ENCODE results near the gene NUCKS1.
A peak's percentile ranks its signal among the peaks of the same experiment; 100 is the strongest.

The NUCKS1 gene

GRCh38 chr1:205783904-205784303 lies 33.9 kb upstream of the NUCKS1 start:
- Histone ChIP-seq H3K27ac (ENCODE audit: low read length) (no peak overlapping the region), H3K27me3 (ENCODE audit: low read depth, low read length) (no peaks in the 10 kb centered on the region)

GRCh38 chr1:205783433-205783795 lies 33.4 kb upstream of the NUCKS1 start:
- Histone ChIP-seq H3K36me3 (ENCODE audit: control insufficient read depth in 1 of 2, insufficient read depth in 2 of 2, low read length in 2 of 2) (no peaks in the 10 kb centered on the region), H3K9me3 (ENCODE audit: control insufficient read depth in 1 of 2, low read length in 2 of 2) (no peaks in the 10 kb centered on the region), H3K27me3 (ENCODE audit: low read depth, low read length) (no peaks in the 10 kb centered on the region), H3K27ac (ENCODE audit: low read length) (no peak overlapping the region), H3K4me3 (ENCODE audit: low read depth in 1 of 2, low read length in 2 of 2) (no peak overlapping the region), H3K4me1 (ENCODE audit: control insufficient read depth in 1 of 2, insufficient read depth in 2 of 2, low read length in 2 of 2) (no peaks in the 10 kb centered on the region)

More at GRCh38 chr1:205783904-205784303, 33.9 kb upstream of the NUCKS1 start:
- no peak overlapping the region for H3K4me3 ChIP-seq (ENCODE audit: low read depth in 1 of 2, low read length in 2 of 2)
- H3K36me3 ChIP-seq (ENCODE audit: control insufficient read depth in 1 of 2, insufficient read depth in 2 of 2, low read length in 2 of 2) = no peaks in the 10 kb centered on the region
- H3K4me1 ChIP-seq (ENCODE audit: control insufficient read depth in 1 of 2, insufficient read depth in 2 of 2, low read length in 2 of 2) = no peaks in the 10 kb centered on the region
- H3K9me3 ChIP-seq (ENCODE audit: control insufficient read depth in 1 of 2, low read length in 2 of 2) = no peaks in the 10 kb centered on the region

GRCh38 chr1:205782627-205783432 lies 32.8 kb upstream of the NUCKS1 start:
- no peak overlapping the region for H3K4me3 ChIP-seq (ENCODE audit: low read depth in 1 of 2, low read length in 2 of 2)
- no peaks in the 10 kb centered on the region for H3K36me3 ChIP-seq (ENCODE audit: control insufficient read depth in 1 of 2, insufficient read depth in 2 of 2, low read length in 2 of 2)
- H3K27ac ChIP-seq (ENCODE audit: low read length) = no peak overlapping the region
- no peaks in the 10 kb centered on the region for H3K27me3 ChIP-seq (ENCODE audit: low read depth, low read length)
- H3K9me3 ChIP-seq (ENCODE audit: control insufficient read depth in 1 of 2, low read length in 2 of 2) = no peaks in the 10 kb centered on the region
- no peaks in the 10 kb centered on the region for H3K4me1 ChIP-seq (ENCODE audit: control insufficient read depth in 1 of 2, insufficient read depth in 2 of 2, low read length in 2 of 2)

- H3K4me3 ChIP-seq (ENCODE audit: low read depth in 1 of 2, low read length in 2 of 2) = no peak overlapping the region
- no peaks in the 10 kb centered on the region for H3K9me3 ChIP-seq (ENCODE audit: control insufficient read depth in 1 of 2, low read length in 2 of 2)
- H3K4me1 ChIP-seq (ENCODE audit: control insufficient read depth in 1 of 2, insufficient read depth in 2 of 2, low read length in 2 of 2) = peaks cover 0 to 5% of the 10 kb centered on the region in 2 donors
- H3K36me3 ChIP-seq (ENCODE audit: control insufficient read depth in 1 of 2, insufficient read depth in 2 of 2, low read length in 2 of 2) = no peaks in the 10 kb centered on the region
- no peak overlapping the region for H3K27ac ChIP-seq (ENCODE audit: low read length)
- no peaks in the 10 kb centered on the region for H3K27me3 ChIP-seq (ENCODE audit: low read depth, low read length)
Measured at GRCh38 chr1:205780335-205780734, 30.4 kb upstream of the NUCKS1 start.

- no peaks in the 10 kb centered on the region for H3K36me3 ChIP-seq (ENCODE audit: control insufficient read depth in 1 of 2, insufficient read depth in 2 of 2, low read length in 2 of 2)
- no peaks in the 10 kb centered on the region for H3K9me3 ChIP-seq (ENCODE audit: control insufficient read depth in 1 of 2, low read length in 2 of 2)
- H3K4me1 ChIP-seq (ENCODE audit: control insufficient read depth in 1 of 2, insufficient read depth in 2 of 2, low read length in 2 of 2) = peaks cover 4 to 5% of the 10 kb centered on the region in 2 donors
- H3K4me3 ChIP-seq (ENCODE audit: low read depth in 1 of 2, low read length in 2 of 2) = no peak overlapping the region
- H3K27ac ChIP-seq (ENCODE audit: low read length) = no peak overlapping the region
- H3K27me3 ChIP-seq (ENCODE audit: low read depth, low read length) = no peaks in the 10 kb centered on the region
Measured at GRCh38 chr1:205777994-205778393, 28.0 kb upstream of the NUCKS1 start.

- Histone ChIP-seq H3K27ac (ENCODE audit: low read length) (peak overlapping the region; percentile 21), H3K4me1 (ENCODE audit: control insufficient read depth in 1 of 2, insufficient read depth in 2 of 2, low read length in 2 of 2) (peaks cover 4 to 5% of the 10 kb centered on the region in 2 donors), H3K9me3 (ENCODE audit: control insufficient read depth in 1 of 2, low read length in 2 of 2) (no peaks in the 10 kb centered on the region), H3K4me3 (ENCODE audit: low read depth in 1 of 2, low read length in 2 of 2) (peak overlapping the region; percentile 86 to 87), H3K36me3 (ENCODE audit: control insufficient read depth in 1 of 2, insufficient read depth in 2 of 2, low read length in 2 of 2) (peaks cover 0 to 6% of the 10 kb centered on the region in 2 donors), H3K27me3 (ENCODE audit: low read depth, low read length) (no peaks in the 10 kb centered on the region)
Measured at GRCh38 chr1:205775717-205776056, 25.7 kb upstream of the NUCKS1 start.

GRCh38 chr1:205775015-205775716 lies 25.2 kb upstream of the NUCKS1 start, which contains the start of gene RAB29:
RAB29 (minus strand) TSS chr1:205775482; CDS start chr1:205774956, 526 bp downstream.
- peaks cover 4 to 11% of the 10 kb centered on the region in 2 donors for H3K36me3 ChIP-seq (ENCODE audit: control insufficient read depth in 1 of 2, insufficient read depth in 2 of 2, low read length in 2 of 2)
- no peaks in the 10 kb centered on the region for H3K27me3 ChIP-seq (ENCODE audit: low read depth, low read length)
- peaks cover 4 to 5% of the 10 kb centered on the region in 2 donors for H3K4me1 ChIP-seq (ENCODE audit: control insufficient read depth in 1 of 2, insufficient read depth in 2 of 2, low read length in 2 of 2)
- no peaks in the 10 kb centered on the region for H3K9me3 ChIP-seq (ENCODE audit: control insufficient read depth in 1 of 2, low read length in 2 of 2)
- H3K27ac ChIP-seq (ENCODE audit: low read length) = peak within 1 kb of the TSS; percentile 21
- peak within 1 kb of the TSS; percentile 86 to 87 for H3K4me3 ChIP-seq (ENCODE audit: low read depth in 1 of 2, low read length in 2 of 2)

- Histone ChIP-seq H3K9me3 (ENCODE audit: control insufficient read depth in 1 of 2, low read length in 2 of 2) (no peaks in the 10 kb centered on the region), H3K36me3 (ENCODE audit: control insufficient read depth in 1 of 2, insufficient read depth in 2 of 2, low read length in 2 of 2) (peaks cover 10 to 16% of the 10 kb centered on the region in 2 donors), H3K4me1 (ENCODE audit: control insufficient read depth in 1 of 2, insufficient read depth in 2 of 2, low read length in 2 of 2) (peaks cover 5 to 8% of the 10 kb centered on the region in 2 donors), H3K4me3 (ENCODE audit: low read depth in 1 of 2, low read length in 2 of 2) (peak overlapping the region; percentile 86 to 87), H3K27me3 (ENCODE audit: low read depth, low read length) (no peaks in the 10 kb centered on the region), H3K27ac (ENCODE audit: low read length) (peak overlapping the region; percentile 21)
Measured at GRCh38 chr1:205774198-205775014, 24.4 kb upstream of the NUCKS1 start.

GRCh38 chr1:205772607-205773032 lies 22.6 kb upstream of the NUCKS1 start:
- H3K4me1 ChIP-seq (ENCODE audit: control insufficient read depth in 1 of 2, insufficient read depth in 2 of 2, low read length in 2 of 2) = peaks cover 5 to 8% of the 10 kb centered on the region in 2 donors
- peaks cover 16 to 19% of the 10 kb centered on the region in 2 donors for H3K36me3 ChIP-seq (ENCODE audit: control insufficient read depth in 1 of 2, insufficient read depth in 2 of 2, low read length in 2 of 2)
- no peaks in the 10 kb centered on the region for H3K27me3 ChIP-seq (ENCODE audit: low read depth, low read length)
- no peak overlapping the region for H3K27ac ChIP-seq (ENCODE audit: low read length)
- no peak overlapping the region for H3K4me3 ChIP-seq (ENCODE audit: low read depth in 1 of 2, low read length in 2 of 2)
- no peaks in the 10 kb centered on the region for H3K9me3 ChIP-seq (ENCODE audit: control insufficient read depth in 1 of 2, low read length in 2 of 2)

GRCh38 chr1:205770618-205771017 lies 20.6 kb upstream of the NUCKS1 start:
- peaks cover 16 to 19% of the 10 kb centered on the region in 2 donors for H3K36me3 ChIP-seq (ENCODE audit: control insufficient read depth in 1 of 2, insufficient read depth in 2 of 2, low read length in 2 of 2)

More at GRCh38 chr1:205770618-205771017, 20.6 kb upstream of the NUCKS1 start:
- H3K4me1 ChIP-seq (ENCODE audit: control insufficient read depth in 1 of 2, insufficient read depth in 2 of 2, low read length in 2 of 2) = peaks cover 3 to 8% of the 10 kb centered on the region in 2 donors
- no peak overlapping the region for H3K27ac ChIP-seq (ENCODE audit: low read length)
- no peaks in the 10 kb centered on the region for H3K27me3 ChIP-seq (ENCODE audit: low read depth, low read length)
- no peaks in the 10 kb centered on the region for H3K9me3 ChIP-seq (ENCODE audit: control insufficient read depth in 1 of 2, low read length in 2 of 2)
- no peak overlapping the region for H3K4me3 ChIP-seq (ENCODE audit: low read depth in 1 of 2, low read length in 2 of 2)
